ENCODE data around the gene EIF4G3.
A peak's percentile ranks its signal among the peaks of the same experiment; 100 is the strongest.
"Not testable (repeated sequence)": the region's sequence is repeated elsewhere in the genome, so short reads cannot be mapped to it uniquely, and the experiment has no call there.

Gene EIF4G3

GRCh38 chr1:21028520-21029145 is 148.1 kb downstream of the EIF4G3 start:
- DNase-seq (ENCODE audit: low spot score) = no peak

- DNase-seq (ENCODE audit: low spot score) = no peak
These were observed 148.9 kb downstream of the EIF4G3 start for GRCh38 chr1:21027805-21028204.

GRCh38 chr1:21024918-21025317 is 151.8 kb downstream of the EIF4G3 start:
- no peak for DNase-seq (ENCODE audit: low spot score)

- DNase-seq (ENCODE audit: low spot score) = not testable (repeated sequence)
These were observed 152.4 kb downstream of the EIF4G3 start for GRCh38 chr1:21024136-21024896.

- DNase-seq (ENCODE audit: low spot score) = peak; percentile 51
These were observed 154.2 kb downstream of the EIF4G3 start for GRCh38 chr1:21022279-21023040.

GRCh38 chr1:21021311-21021710 is 155.4 kb downstream of the EIF4G3 start:
- no peak for DNase-seq (ENCODE audit: low spot score)

GRCh38 chr1:21020151-21020550 is 156.5 kb downstream of the EIF4G3 start:
- no peak for DNase-seq (ENCODE audit: low spot score)

GRCh38 chr1:21018673-21019072 is 158.0 kb downstream of the EIF4G3 start:
- no peak for DNase-seq (ENCODE audit: low spot score)

GRCh38 chr1:21013510-21013909 is 163.2 kb downstream of the EIF4G3 start:
- no peak for DNase-seq (ENCODE audit: low spot score)

GRCh38 chr1:21012937-21013336 is 163.8 kb downstream of the EIF4G3 start:
- no peak for DNase-seq (ENCODE audit: low spot score)

- DNase-seq (ENCODE audit: low spot score) = no peak
These were observed 168.8 kb downstream of the EIF4G3 start for GRCh38 chr1:21007876-21008275.

GRCh38 chr1:21005466-21006239 is 171.0 kb downstream of the EIF4G3 start:
- DNase-seq (ENCODE audit: low spot score) = no peak

GRCh38 chr1:21003281-21004045 is 173.2 kb downstream of the EIF4G3 start:
- no peak for DNase-seq (ENCODE audit: low spot score)

- DNase-seq (ENCODE audit: low spot score) = no peak
These were observed 175.7 kb downstream of the EIF4G3 start for GRCh38 chr1:21001042-21001441.

- no peak for DNase-seq (ENCODE audit: low spot score)
These were observed 176.5 kb downstream of the EIF4G3 start for GRCh38 chr1:21000245-21000594.

GRCh38 chr1:20999525-21000244 is 177.0 kb downstream of the EIF4G3 start:
- DNase-seq (ENCODE audit: low spot score) = no peak

- no peak for DNase-seq (ENCODE audit: low spot score)
These were observed 177.9 kb downstream of the EIF4G3 start for GRCh38 chr1:20998826-20999225.

- DNase-seq (ENCODE audit: low spot score) = no peak
These were observed 179.0 kb downstream of the EIF4G3 start for GRCh38 chr1:20997602-20998224.

- no peak for DNase-seq (ENCODE audit: low spot score)
These were observed 180.1 kb downstream of the EIF4G3 start for GRCh38 chr1:20996554-20996953.
